Measurements from ENCODE around the gene RNF44.

RNF44 gene

GRCh38 chr5:176545388-176545736, 8.2 kb upstream of the RNF44 start:
- no peak for DNase-seq (ENCODE audit: low spot score)
- no peak for TF ChIP-seq CTCF (IDR thresholded peaks at IDR 0.05; ENCODE audit: extremely low read depth, missing control alignments)

DNA sequence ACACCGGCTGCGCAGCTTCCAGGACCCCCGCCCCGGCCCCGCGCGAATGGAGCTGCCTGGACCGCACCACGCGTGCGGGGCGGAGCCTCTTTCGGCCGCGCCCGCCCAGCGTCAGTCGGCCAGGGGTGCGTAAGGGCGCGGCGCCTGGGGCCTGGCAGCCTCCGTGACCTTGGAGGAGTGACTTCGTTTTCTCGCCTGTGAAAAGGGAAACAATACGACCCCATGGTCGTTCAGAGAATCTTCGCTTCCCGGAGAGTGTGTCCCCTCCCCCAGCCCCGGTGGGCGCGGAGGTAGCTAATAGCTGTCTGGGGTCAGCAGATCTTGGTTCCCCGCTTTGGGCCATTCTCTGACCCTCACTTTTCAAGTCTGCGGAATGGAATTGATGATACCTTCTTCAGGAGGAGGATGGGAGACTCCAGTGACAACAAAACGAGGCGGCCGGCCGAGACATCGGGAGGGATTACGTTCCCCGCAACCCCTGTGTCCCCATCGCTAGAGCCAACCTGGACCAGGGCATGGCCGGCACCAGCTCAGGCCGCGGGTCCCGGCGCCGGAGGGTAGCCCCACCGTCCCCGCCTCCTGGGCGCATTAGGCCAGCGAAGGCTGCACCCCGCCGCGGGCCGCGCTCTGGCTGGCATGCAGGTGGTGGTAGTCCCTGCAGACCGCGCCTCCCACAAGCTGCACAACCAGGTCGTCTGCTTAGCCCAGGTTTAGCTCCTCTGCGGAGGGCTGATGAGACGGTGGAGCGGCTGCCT, 6.4 kb upstream of the RNF44 start:
- no peak for TF ChIP-seq CTCF (IDR thresholded peaks at IDR 0.05; ENCODE audit: extremely low read depth, missing control alignments)
- peak; percentile 84 for DNase-seq (ENCODE audit: low spot score)

DNA sequence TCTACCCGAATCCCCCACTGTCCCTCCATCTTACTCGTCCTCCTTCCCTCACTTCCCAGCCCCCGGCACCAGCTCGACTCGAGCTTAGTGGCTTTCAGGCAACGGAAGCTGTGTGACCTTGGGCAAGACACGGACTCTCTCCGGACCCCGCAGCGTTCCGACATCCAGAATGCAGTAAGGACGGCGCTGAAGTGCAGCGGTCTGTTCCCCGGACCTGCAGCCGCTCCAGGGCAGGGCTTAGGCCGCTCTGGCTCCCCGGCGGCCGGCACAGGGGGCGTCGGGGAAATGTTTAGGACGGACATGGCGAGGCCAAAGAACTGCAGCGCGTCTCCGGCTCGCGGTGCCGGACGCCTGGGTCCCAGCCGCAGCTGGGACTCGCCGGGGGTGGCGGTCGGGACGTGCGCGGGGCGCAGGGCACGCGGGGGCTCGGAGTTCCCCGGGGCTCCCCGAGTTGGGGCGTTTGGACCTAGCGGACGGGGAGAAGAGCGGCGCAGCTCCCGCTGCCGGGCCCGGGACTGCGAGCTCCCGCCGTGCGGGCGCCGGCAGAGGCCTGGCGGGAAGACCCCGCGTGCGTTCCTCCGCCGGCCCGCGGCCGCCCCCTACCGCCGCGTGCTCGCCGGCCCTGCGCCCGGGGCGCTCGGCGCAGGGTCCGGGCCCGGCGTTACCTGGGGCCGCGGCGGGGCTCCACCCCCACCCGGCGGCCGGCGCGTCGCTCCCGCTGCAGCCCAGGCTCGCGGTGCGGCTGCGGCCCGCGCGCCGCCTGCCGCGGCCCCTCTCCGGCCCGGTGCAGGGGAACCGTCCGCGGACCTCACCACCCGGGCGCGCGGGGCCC, 5.6 kb upstream of the RNF44 start:
- TF ChIP-seq CTCF (IDR thresholded peaks at IDR 0.05; ENCODE audit: extremely low read depth, missing control alignments): peak; percentile 52
- peak; percentile 85 for DNase-seq (ENCODE audit: low spot score)

DNA sequence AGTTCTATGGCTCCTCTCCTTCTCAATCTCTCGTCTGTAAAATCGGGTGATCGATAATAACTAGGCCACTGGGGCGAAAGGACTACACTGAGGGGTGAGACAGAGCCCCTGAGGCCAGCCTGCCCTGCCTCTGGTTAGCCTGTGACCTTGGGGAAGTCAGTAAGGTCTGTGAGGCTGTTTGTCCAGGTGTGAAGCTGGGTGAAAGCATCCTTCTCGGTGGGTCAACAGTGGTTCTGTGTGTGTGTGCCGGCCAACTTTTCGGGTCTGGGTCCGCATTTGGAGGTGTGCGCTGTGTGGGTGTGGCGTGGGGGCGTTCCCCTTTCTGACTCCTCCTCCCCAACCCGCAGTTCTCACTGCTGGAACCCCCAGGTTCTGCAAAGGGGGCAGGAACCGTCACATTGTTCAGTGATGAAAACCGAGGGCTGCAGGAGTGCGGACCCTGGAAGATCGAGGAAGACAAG, 5.0 kb upstream of the RNF44 start:
- TF ChIP-seq CTCF (IDR thresholded peaks at IDR 0.05; ENCODE audit: extremely low read depth, missing control alignments): no peak
- peak; percentile 63 for DNase-seq (ENCODE audit: low spot score)

- peak; percentile 67 for DNase-seq (ENCODE audit: low spot score)
- no peak for TF ChIP-seq CTCF (IDR thresholded peaks at IDR 0.05; ENCODE audit: extremely low read depth, missing control alignments)
Observed at GRCh38 chr5:176541338-176542134, 4.3 kb upstream of the RNF44 start.

GRCh38 chr5:176540956-176541337, 3.7 kb upstream of the RNF44 start:
- no peak for TF ChIP-seq CTCF (IDR thresholded peaks at IDR 0.05; ENCODE audit: extremely low read depth, missing control alignments)
- no peak for DNase-seq (ENCODE audit: low spot score)

Measured in GM20000 (cell line).